RCC 7860 (cell line): Measurements from ENCODE around the gene VDR.
"Not testable (repeated sequence)": the region's sequence is repeated elsewhere in the genome, so short reads cannot be mapped to it uniquely, and the experiment has no call there.

Experiments used
- DNase-seq: peaks from one replicate; pipeline ENCODE4 v3.0.0-alpha.2; 2015; ENCODE audit warnings: low spot score
- FAIRE-seq: peaks from 2 replicates; lab custom pipeline; 2012; peaks lifted over from hg19 to GRCh38; lab: Jason Lieb, UNC

Gene VDR

GRCh38 chr12:47851303-47851952 lies 53.4 kb downstream of the VDR start:
- no peak for FAIRE-seq

GRCh38 chr12:47850153-47851084 lies 54.4 kb downstream of the VDR start:
- DNase-seq (no peak), FAIRE-seq (no peak)

More at GRCh38 chr12:47851303-47851952, 53.4 kb downstream of the VDR start:
- no peak for DNase-seq

- DNase-seq: no peak
- no peak for FAIRE-seq
Measured at GRCh38 chr12:47849261-47849660, 55.5 kb downstream of the VDR start.

GRCh38 chr12:47848853-47849252 lies 55.9 kb downstream of the VDR start:
- no peak for FAIRE-seq

GRCh38 chr12:47846294-47846996 lies 58.3 kb downstream of the VDR start:
- DNase-seq: no peak
- no peak for FAIRE-seq

More at GRCh38 chr12:47848853-47849252, 55.9 kb downstream of the VDR start:
- no peak for DNase-seq

- FAIRE-seq (no peak), DNase-seq (no peak)
Measured at GRCh38 chr12:47845081-47845480, 59.7 kb downstream of the VDR start.

DNA sequence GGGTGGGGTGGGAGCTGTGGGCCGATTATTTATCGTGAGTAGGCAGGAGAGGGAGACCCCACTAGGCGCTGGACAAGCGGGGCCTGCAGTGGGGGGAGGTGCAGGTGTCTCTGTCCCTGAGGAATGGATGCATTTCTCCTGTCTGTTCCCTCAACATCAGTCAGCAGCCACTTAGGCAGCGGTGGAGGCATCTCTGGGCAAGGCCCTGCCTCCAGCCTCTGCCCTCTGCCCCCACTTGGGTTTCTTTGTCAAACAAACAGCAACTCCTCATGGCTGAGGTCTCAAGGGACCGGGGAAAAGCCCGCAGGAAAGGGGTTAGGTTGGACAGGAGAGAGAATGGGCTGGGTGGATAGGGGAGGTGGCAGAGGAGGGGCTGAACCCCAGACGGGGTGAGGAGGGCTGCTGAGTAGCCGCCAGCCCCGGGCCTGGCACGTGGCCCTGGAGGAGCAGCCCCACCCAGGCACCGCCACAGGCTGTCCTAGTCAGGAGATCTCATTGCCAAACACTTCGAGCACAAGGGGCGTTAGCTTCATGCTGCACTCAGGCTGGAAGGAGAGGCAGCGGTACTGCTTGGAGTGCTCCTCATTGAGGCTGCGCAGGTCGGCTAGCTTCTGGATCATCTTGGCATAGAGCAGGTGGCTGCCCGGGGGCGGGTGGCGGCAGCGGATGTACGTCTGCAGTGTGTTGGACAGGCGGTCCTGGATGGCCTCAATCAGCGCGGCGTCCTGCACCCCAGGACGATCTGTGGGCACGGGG lies 60.4 kb downstream of the VDR start:
- DNase-seq: no peak

GRCh38 chr12:47843226-47843980 lies 61.4 kb downstream of the VDR start:
- no peak for FAIRE-seq
- DNase-seq: no peak

More for the DNA sequence above, 60.4 kb downstream of the VDR start:
- no peak for FAIRE-seq

GRCh38 chr12:47842543-47842942 lies 62.3 kb downstream of the VDR start:
- not testable (repeated sequence) for FAIRE-seq, DNase-seq

- FAIRE-seq: no peak
- no peak for DNase-seq
Measured at GRCh38 chr12:47841910-47842309, 62.9 kb downstream of the VDR start.

DNA sequence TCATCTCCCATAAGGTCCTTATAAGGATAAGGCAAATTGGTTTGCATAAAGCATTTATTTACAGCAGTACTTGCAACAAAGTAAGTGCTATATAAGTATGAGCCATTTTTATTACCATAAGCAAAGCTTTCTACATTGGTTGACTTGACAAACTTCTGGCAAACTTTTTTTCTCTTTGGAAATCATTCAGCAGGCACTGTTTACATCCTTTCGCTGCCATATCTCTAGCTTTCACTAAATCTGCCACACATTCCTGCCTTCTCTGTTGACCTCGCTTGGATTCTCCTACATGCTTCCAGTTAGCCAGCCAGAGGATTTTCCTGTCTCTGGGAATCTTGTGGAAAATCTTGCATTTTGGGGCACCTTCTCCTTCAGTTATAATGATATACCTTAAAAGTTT lies 63.3 kb downstream of the VDR start:
- no peak for FAIRE-seq

DNA sequence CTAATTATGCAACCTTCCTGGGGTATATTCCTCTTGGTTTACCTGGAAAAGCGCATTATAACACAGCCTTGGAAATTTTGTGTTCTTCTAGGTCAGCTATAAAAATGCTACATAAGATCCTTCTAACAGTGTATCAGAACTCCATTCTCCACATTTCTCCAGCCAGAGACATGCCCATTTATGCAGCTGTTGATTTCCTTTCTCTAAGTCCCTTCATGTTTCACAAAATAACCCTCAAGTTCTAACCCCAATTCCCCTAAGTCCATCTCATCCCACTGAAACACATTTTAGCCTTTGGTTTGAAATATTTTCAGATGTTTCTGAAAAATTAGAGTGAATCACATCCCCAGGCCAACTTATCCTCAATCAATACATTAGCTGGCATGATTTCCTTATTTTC lies 64.2 kb downstream of the VDR start:
- no peak for DNase-seq
- FAIRE-seq: no peak

More for the DNA sequence above, 63.3 kb downstream of the VDR start:
- no peak for DNase-seq

DNA sequence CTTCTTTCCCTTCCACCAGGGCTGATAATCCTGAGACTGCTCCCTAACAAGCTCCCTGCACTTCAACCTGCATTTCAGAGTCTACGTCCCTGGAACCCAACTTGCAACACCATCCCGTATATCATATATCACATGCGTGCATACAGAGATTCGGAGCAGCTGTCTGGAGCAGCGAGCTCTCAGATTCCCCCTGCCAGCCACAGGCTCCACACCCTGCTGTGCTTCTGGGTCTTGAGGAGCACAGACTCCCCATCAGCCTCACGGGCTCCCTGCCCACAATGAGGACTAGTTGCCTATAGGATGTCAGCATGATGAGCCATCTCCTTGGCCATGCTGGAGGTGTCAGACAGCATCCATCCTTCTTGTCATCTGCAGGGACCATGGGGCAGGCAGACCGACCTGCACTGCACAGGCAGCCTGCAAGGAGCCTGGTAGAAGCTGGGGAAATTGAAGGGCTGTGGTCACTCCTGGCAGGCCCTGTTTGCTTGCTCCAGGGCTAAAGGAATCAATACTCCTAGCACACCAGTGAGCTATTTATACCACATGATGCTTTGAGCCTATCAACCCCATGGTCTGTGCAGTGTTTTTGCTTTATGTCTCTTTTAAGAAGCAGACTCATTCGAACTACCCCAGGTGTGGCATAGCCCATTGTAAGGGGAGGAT lies 65.4 kb downstream of the VDR start:
- DNase-seq: no peak
- FAIRE-seq: no peak

- FAIRE-seq: no peak
- DNase-seq: no peak
Measured at GRCh38 chr12:47838286-47838931, 66.4 kb downstream of the VDR start.

DNA sequence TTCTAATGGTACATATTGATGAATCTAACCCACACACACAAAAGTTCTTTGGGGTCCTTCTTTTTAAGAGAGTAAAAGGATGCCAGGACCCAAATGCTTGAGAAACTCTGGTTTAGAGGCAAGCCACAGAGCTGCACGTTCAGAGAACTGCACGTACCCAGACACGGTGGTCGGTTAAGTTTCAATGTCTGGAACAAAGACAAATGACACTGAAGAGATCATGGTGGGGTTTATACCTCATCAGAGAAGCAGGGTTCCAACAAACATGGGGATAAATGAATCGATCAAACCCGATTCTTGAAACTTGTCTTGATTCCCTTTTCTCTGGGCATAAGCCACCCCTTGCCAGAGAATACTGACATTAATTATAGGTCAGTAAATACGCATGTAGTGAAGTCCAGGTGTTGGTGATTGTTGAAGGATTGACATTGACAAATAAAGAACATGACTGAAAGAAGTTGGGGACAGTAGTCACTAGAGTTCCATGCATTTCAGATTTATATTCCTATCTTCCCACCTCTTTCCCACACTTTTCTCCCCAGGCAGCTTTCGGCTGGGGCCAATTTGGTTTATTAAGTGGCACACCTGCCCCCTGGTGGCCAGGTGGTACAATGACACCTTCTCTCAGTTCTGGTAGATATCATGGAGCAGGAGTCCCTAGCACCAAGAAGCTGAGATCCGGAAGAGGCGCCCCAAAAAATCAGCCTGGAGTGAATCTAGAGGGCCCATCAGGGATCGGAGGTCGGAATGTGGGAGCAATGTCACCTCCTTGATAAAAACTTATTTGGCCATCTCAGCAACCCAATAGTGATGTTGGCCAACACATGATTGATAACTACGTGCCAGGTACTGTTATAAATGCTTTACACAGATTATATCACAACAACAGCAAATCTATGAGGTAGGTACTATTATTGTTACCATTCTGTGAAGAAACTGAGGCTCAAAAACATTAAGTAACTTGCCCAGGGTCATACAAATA lies 67.3 kb downstream of the VDR start:
- FAIRE-seq (no peak), DNase-seq (peak; percentile 53)

DNA sequence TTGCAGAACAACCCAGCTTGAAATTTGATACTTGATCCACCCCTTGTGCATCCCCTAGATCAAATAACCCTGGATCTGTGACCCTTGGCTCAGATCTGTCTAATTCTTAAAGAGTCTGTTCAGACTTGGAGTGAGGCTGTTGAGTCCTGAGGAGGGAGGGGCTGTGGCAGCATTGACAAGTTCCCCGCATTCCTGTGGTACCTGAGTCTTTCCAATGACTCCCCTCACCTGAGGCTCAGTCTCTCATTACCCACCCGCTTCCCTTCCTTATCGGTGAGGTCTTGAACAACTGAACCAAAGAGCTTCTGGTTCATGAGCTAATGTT lies 69.0 kb downstream of the VDR start:
- DNase-seq: no peak
- FAIRE-seq: no peak

GRCh38 chr12:47835006-47835830 lies 69.6 kb downstream of the VDR start:
- DNase-seq (no peak), FAIRE-seq (no peak)
